HG03520 (cell line): ENCODE results near the gene CAPZB.

Experiments
- ATAC-seq: cut with Tn5 transposase; IDR thresholded peaks from one replicate; pipeline ENCODE4 v1.9.1; 2021; ENCODE audit warnings: mild to moderate bottlenecking, moderate library complexity; ENCODE audit not compliant: unreplicated experiment

Gene CAPZB

GRCh38 chr1:19432943-19433718 lies 52.2 kb downstream of the CAPZB start:
- no peak for ATAC-seq

- ATAC-seq, result no peak
Observed at GRCh38 chr1:19430121-19431068, 54.9 kb downstream of the CAPZB start.

- no peak for ATAC-seq
Observed at GRCh38 chr1:19429611-19430010, 55.7 kb downstream of the CAPZB start.

GRCh38 chr1:19427087-19427781 lies 58.1 kb downstream of the CAPZB start:
- ATAC-seq, result no peak

- ATAC-seq, result no peak
Observed at GRCh38 chr1:19426294-19427086, 58.8 kb downstream of the CAPZB start.

- no peak for ATAC-seq
Observed at GRCh38 chr1:19425646-19426239, 59.6 kb downstream of the CAPZB start.

GRCh38 chr1:19424651-19425570 lies 60.4 kb downstream of the CAPZB start:
- no peak for ATAC-seq

- no peak for ATAC-seq
Observed at GRCh38 chr1:19423130-19423529, 62.2 kb downstream of the CAPZB start.

- no peak for ATAC-seq
Observed at GRCh38 chr1:19421365-19421764, 64.0 kb downstream of the CAPZB start.

GRCh38 chr1:19420606-19421005 lies 64.7 kb downstream of the CAPZB start:
- ATAC-seq, result no peak

- no peak for ATAC-seq
Observed at GRCh38 chr1:19419691-19420090, 65.6 kb downstream of the CAPZB start.

GRCh38 chr1:19418503-19418971 lies 66.8 kb downstream of the CAPZB start:
- no peak for ATAC-seq

- no peak for ATAC-seq
Observed at GRCh38 chr1:19416921-19417470, 68.3 kb downstream of the CAPZB start.

- ATAC-seq, result no peak
Observed at GRCh38 chr1:19416145-19416544, 69.2 kb downstream of the CAPZB start.

- no peak for ATAC-seq
Observed at GRCh38 chr1:19414515-19415121, 70.7 kb downstream of the CAPZB start.

GRCh38 chr1:19413999-19414398 lies 71.3 kb downstream of the CAPZB start:
- no peak for ATAC-seq

- no peak for ATAC-seq
Observed at GRCh38 chr1:19412654-19413053, 72.7 kb downstream of the CAPZB start.

GRCh38 chr1:19411612-19412011 lies 73.7 kb downstream of the CAPZB start:
- ATAC-seq, result no peak
